ENCODE measurements around the gene OTX2. TPM values are rescaled to one million over a fixed set of nuclear protein-coding genes. Genes with fewer than 3 reads are reported as not detected.

The OTX2 gene
- total and polyA plus RNA-seq, 12 donors: not detected

DNA sequence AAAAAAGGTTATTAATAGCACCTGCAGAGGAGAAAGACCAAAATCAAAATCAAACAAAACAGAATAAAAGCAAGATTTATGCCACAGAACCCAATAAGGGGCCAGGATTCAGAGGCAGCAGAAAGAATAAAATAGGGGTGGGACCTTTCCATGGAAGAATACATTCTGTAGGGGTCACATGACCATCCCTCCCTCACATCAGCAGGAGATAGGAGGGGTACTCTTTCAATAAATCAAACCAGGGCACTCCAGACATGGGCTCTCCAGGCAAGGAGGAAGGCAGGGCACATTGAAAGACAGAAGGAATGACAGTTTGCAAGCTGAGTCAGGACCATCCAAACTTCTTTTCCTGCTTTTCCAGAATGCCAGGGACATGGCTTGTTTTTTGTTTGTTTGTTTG is 39.8 kb downstream of the OTX2 start:
- DNase-seq: no peak
- Histone ChIP-seq H3K4me1 (replicated peaks in 1 of 2) (no peaks in the 10 kb centered on the region), H3K4me3 (no peak overlapping the region), H3K27me3 (no peaks in the 10 kb centered on the region), H3K27ac (no peak overlapping the region), H3K9me3 (replicated peaks in 1 of 3) (no peaks in the 10 kb centered on the region), H3K36me3 (replicated peaks in 1 of 2) (no peaks in the 10 kb centered on the region)
- TF ChIP-seq, protein P1, sequence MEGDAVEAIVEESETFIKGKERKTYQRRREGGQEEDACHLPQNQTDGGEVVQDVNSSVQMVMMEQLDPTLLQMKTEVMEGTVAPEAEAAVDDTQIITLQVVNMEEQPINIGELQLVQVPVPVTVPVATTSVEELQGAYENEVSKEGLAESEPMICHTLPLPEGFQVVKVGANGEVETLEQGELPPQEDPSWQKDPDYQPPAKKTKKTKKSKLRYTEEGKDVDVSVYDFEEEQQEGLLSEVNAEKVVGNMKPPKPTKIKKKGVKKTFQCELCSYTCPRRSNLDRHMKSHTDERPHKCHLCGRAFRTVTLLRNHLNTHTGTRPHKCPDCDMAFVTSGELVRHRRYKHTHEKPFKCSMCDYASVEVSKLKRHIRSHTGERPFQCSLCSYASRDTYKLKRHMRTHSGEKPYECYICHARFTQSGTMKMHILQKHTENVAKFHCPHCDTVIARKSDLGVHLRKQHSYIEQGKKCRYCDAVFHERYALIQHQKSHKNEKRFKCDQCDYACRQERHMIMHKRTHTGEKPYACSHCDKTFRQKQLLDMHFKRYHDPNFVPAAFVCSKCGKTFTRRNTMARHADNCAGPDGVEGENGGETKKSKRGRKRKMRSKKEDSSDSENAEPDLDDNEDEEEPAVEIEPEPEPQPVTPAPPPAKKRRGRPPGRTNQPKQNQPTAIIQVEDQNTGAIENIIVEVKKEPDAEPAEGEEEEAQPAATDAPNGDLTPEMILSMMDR (IDR thresholded peaks at IDR 0.05): no peak
- no peak for TF ChIP-seq POLR2A (IDR thresholded peaks at IDR 0.05)
- intact Hi-C loops (cut with DNase I): no loop called here

DNA sequence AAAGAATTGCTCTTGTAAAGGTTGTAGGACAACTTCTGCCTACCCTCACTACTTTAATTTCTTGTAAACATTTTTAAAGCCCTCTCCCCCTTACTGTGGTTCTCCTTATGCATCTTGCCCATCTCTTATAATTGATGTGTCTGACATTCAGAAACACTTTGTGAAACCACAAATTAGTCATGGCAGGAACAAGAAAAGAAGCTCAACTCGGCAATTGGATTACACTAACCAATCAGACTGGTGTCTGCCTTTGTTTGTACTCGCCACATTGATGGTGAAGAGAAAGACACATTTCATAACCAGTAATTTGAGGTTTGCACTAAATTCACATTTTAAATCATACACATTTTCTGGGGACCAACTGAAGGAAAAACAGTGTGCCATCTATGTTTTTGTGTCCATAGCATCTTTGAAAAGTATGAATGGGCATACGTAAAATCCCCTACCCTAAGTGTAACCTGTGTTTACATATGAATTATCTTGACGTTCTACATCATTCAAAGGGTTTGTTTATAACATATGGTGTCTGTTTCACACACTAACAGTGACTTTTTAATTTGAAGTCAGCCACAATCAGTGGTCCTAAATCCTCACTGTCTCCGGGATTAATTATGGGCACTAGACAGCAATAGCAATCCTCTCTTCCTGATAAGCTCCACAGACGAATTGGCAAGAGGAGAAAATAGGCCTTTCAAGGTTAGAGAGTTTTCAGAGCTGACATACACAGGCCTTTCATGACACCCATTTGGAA is 49.9 kb downstream of the OTX2 start:
- WGBS, 4 donors: 44 to 45% (median 44%) methylated on average over 6 of the region's 6 CpGs
- no peak for TF ChIP-seq POLR2A (IDR thresholded peaks at IDR 0.05)
- TF ChIP-seq, protein P1 (IDR thresholded peaks at IDR 0.05): no peak
- Histone ChIP-seq H3K36me3 (replicated peaks in 1 of 2) (no peaks in the 10 kb centered on the region), H3K4me3 (no peak overlapping the region), H3K27me3 (no peaks in the 10 kb centered on the region), H3K4me1 (replicated peaks in 1 of 2) (no peaks in the 10 kb centered on the region), H3K9me3 (replicated peaks in 1 of 3) (no peaks in the 10 kb centered on the region), H3K27ac (no peak overlapping the region)
- no peak for DNase-seq
- intact Hi-C loops (cut with DNase I): no loop called here

- H3K4me3 ChIP-seq: no peak overlapping the region
- no peak overlapping the region for H3K27ac ChIP-seq
- intact Hi-C loops (cut with DNase I): no loop called here
- 78 to 89% (median 86%) methylated on average over 2 of the region's 2 CpGs for WGBS, 4 donors
- H3K4me1 ChIP-seq (replicated peaks in 1 of 2): no peaks in the 10 kb centered on the region
- no peaks in the 10 kb centered on the region for H3K27me3 ChIP-seq
- no peak for DNase-seq
- no peak for TF ChIP-seq POLR2A (IDR thresholded peaks at IDR 0.05)
- TF ChIP-seq, protein P1 (IDR thresholded peaks at IDR 0.05): no peak
- H3K36me3 ChIP-seq (replicated peaks in 1 of 2): no peaks in the 10 kb centered on the region
- H3K9me3 ChIP-seq (replicated peaks in 1 of 3): no peaks in the 10 kb centered on the region
Observed at GRCh38 chr14:56759633-56760032, 50.6 kb downstream of the OTX2 start.

DNA sequence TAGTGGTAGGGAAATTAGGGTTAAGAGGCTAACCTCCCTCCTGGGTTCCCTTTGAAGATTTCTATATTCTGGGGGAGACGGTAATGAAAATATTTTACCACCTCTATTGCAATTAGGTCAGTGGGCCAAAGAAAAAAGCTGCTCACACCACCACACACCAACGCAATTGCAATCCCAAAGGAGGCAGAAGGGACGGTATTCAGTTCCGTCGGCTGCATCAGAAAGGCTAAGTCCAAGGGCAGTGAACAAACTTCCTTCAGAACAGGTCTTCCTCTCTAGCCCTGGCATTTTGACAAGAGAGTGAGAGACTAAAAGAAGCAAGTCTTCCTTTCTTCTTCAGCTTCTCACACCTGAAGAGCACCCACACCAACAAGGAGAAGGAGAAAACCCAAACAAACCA is 51.2 kb downstream of the OTX2 start:
- intact Hi-C loops (cut with DNase I): no loop called here
- H3K27me3 ChIP-seq: no peaks in the 10 kb centered on the region
- no peak overlapping the region for H3K27ac ChIP-seq
- no peaks in the 10 kb centered on the region for H3K36me3 ChIP-seq (replicated peaks in 1 of 2)
- H3K9me3 ChIP-seq (replicated peaks in 1 of 3): no peaks in the 10 kb centered on the region
- TF ChIP-seq, protein P1 (IDR thresholded peaks at IDR 0.05): no peak
- no peak for TF ChIP-seq POLR2A (IDR thresholded peaks at IDR 0.05)
- DNase-seq: no peak
- H3K4me3 ChIP-seq: no peak overlapping the region
- WGBS, 4 donors: 73 to 80% (median 75%) methylated on average over 5 of the region's 5 CpGs
- no peaks in the 10 kb centered on the region for H3K4me1 ChIP-seq (replicated peaks in 1 of 2)

Data from adrenal gland (tissue), 12 donors.